Ramos (cell line): ENCODE results near the gene CATSPER1.

ENCODE experiments used
- in situ Hi-C: fragments of 300-500 bp; cut with MboI; formaldehyde crosslinking; loops from one replicate; pipeline ENCODE4 v1.14.3; 2022; ENCODE audit warnings: low sequenced_read_pairs; ENCODE audit not compliant: unreplicated experiment

Gene CATSPER1

DNA sequence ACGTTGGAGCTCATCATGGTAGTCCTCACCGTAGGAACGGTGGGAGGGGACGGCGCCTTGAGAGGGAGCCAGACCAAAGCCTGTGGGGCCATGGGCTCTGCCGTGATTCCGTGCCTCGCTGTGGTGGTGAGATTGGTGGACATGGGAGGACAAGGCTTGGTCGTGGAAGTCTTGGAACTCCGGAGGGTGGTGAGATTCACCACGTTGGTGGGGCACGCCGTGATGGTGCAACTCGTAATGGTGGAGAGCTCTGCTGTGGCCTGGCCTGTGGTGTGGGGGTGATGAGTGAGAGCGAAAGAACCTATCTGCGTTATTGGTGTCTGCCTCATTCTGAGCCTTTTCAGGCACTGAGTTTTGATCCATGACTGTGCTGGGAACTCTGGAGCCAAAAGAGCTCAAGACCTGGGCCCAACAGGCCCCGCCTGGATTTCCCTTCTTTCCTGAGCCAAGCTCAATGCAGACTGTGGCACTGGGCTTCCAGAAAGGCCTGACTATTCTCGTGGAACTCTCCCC is at the start of gene CATSPER1:
Gene CATSPER1 (minus strand): TSS at position 463 of the 513 bp plus-strand sequence. CDS start 100 bp downstream, at position 363.
- in situ Hi-C loops, result no loop called here

- in situ Hi-C loops, result no loop called here
These were observed 49.0 kb upstream of the CATSPER1 start for GRCh38 chr11:66075273-66075672.

DNA sequence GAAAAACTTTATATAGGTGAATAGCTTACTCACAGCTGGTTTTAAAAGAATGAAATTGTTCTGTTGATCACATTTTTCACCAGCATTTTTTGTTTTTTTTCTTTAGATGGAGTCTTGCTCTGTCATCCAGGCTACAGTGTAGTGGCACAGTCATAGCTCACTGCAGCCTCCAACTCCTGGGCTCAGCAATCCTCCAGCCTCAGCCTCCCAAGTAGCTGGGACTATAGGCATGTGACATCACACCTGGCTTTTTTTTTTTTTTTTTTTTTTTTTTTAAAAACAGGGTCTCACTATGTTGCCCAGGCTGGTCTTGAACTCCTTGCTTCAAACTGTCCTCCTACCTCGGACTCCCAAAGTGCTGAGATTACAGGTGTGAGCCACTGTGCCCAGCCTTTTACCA is 47.4 kb upstream of the CATSPER1 start:
- in situ Hi-C loops, result no loop called here

GRCh38 chr11:66072518-66072917 is 46.2 kb upstream of the CATSPER1 start:
- in situ Hi-C loops, result no loop called here

DNA sequence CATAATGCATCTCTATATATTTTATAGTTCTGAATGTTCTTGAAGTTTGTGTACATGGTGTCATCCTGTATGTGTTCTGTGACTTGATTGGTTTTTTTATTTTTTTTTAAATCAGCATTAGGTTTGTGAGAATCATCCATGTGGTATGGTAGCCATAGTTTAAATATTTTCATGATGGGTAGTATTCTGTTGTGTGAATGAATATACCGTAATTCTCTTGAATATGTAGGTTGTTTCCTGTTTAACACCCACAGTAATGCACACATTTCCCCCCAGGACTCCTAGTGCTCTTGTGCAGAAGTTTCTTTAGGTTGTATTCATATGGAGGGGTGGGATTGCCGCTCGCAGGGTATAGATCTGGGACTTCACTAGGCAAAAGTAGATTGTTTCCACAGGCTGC is 45.8 kb upstream of the CATSPER1 start:
- in situ Hi-C loops, result no loop called here

DNA sequence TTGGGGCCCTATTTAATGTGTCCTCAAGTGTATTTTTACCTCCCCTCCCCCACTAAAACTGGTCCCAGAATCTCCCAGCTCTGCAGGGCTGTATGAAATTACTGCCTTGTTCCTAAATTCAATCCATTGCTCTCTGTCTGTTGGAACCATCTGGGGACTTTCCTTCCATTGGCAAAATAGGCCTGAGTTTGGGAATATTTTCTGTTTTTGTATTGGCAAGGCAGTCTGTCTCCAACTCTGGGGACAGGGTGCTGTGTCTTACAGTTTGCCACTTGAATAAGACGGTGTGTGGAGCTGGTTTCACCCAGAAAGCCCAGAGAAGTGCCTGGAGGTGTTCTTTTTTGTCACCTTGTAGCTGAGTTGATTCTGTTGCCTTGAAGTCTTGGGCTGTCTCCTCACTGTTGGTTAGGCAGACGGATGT is 45.1 kb upstream of the CATSPER1 start:
- in situ Hi-C loops, result no loop called here

- in situ Hi-C loops, result no loop called here
These were observed 44.5 kb upstream of the CATSPER1 start for GRCh38 chr11:66070604-66071380.

- in situ Hi-C loops, result loop anchor here (5.0 kb wide), 1 partner anchor 62 kb away; no protein-coding TSS in a partner anchor
These were observed 43.7 kb upstream of the CATSPER1 start, which contains the start of gene PACS1 for GRCh38 chr11:66069715-66070603. PACS1 (plus strand) TSS chr11:66070272; CDS start chr11:66070487, 215 bp downstream.

DNA sequence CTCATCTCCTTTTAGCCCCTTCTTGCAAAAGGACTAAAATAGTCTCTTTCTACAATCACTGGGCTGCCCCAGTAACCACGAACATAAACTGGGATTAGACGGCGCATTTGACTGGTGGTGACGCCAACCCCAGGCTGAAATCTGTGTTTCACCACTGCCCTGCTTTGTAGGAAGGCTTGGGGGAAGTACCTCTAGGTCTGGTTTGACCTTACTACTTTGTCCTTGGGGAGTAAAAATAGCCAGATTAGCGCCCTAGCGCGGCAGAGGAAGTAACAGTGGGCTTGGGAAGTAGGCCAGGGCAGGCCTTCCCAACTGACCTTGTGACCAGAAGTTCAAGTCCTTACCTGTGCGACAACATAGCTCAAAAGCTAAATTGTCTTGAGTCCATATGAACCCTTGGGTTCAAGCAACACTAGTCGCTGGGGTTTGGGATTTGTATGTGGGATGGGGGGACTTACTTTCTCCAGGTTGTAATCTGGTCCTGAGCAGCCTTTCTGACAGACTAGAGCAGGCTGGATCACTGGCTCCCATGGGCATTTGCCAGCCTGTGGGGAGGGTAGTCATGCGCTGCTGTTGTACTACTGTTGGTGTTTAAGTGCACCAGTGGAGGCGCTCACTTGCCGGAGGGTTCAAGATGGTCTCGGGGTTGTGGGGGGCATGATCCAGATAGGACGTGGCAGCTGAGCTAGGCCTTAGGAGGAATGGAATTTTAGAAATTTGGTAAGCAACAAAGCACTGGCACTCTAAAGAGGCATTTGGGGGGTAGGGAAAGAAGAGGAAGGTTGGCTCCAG is 42.8 kb upstream of the CATSPER1 start:
- in situ Hi-C loops, result loop anchor here (5.0 kb wide), 1 partner anchor 63 kb away; no protein-coding TSS in a partner anchor

GRCh38 chr11:66068154-66068821 is 42.0 kb upstream of the CATSPER1 start:
- in situ Hi-C loops, result loop anchor here (5.0 kb wide), 1 partner anchor 64 kb away; no protein-coding TSS in a partner anchor

- in situ Hi-C loops, result loop anchor here (5.0 kb wide), 1 partner anchor 65 kb away; no protein-coding TSS in a partner anchor
These were observed 41.4 kb upstream of the CATSPER1 start for GRCh38 chr11:66067640-66068039.

DNA sequence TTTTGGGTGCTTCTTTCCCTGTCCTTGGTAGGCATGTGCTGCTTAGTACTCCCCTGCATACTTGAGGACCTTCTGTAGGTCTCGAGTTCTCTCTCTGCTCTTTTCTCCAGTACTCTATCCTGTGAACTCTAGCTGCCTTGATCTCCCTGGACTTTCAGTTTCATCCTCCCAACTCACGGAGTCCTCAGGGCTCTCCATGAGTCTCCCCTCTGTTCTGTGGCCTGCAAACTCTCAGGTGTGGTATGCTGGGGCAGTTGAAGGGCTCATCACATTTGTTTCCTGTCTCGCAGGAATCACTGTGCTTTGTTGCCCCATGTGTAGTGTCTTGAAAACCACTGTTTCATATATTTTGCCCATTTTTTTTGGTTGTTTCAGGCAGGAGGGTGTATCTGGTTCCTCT is 40.5 kb upstream of the CATSPER1 start:
- in situ Hi-C loops, result loop anchor here (5.0 kb wide), 1 partner anchor 66 kb away; no protein-coding TSS in a partner anchor

- in situ Hi-C loops, result no loop called here
These were observed 38.3 kb upstream of the CATSPER1 start for GRCh38 chr11:66064571-66064970.

- in situ Hi-C loops, result no loop called here
These were observed 37.6 kb upstream of the CATSPER1 start for GRCh38 chr11:66063900-66064299.

- in situ Hi-C loops, result no loop called here
These were observed 36.1 kb upstream of the CATSPER1 start for GRCh38 chr11:66062408-66062807.

DNA sequence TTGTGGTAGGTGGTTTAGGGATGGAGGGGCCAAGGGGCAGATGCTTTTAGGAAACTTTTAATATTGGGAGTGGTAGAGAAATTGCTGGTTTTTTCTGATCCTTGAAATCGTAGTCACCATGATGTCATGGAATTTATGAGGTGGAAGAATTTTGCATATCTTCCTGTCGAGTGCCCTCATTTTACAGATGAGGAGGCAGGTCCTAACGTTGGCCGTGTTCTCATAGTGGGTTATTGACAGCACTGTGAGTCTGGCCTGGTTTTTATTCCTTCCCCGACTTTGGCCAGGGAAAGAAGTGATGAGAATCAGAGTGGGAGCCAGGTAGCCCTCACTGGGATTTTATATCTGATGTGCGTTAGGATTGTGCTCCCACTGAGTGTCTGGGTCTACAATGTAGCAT is 35.0 kb upstream of the CATSPER1 start:
- in situ Hi-C loops, result no loop called here

GRCh38 chr11:66059966-66060680 is 33.8 kb upstream of the CATSPER1 start:
- in situ Hi-C loops, result no loop called here

DNA sequence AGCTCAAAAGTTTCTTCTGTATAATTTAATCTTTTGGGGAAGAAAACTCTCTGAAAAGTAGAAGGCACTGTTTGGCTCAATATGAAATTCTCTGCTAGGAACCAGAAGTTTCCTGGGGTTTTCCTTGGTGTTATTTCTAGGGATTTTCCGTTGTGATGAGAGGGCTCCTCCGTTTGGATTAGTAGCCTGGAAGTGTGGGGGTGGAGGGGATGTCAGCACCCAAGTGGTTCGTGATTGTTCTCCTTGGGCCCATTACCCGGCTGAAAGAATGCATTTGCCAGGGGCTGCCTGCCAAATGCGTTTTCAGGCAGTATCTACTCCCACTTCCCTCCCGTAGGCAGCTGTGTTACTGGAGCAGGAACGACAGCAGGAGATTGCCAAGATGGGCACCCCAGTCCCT is 30.2 kb upstream of the CATSPER1 start:
- in situ Hi-C loops, result no loop called here

DNA sequence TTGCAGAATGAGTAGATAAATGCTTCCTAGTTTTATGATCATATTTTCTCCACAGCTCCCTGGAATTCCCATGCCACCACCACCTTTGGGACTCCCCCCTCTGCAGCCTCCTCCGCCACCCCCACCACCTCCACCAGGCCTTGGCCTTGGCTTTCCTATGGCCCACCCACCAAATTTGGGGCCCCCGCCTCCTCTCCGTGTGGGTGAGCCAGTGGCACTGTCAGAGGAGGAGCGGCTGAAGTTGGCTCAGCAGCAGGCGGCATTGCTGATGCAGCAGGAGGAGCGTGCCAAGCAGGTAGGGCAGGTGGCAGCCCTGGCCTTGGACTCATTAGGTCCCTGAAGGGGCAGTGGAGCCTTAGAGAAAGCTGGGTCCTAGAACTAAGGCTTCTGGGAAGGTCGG is 28.7 kb upstream of the CATSPER1 start:
- in situ Hi-C loops, result no loop called here
